ENCODE data around the gene MPPED2. TPM values are rescaled to one million over a fixed set of nuclear protein-coding genes. Genes with fewer than 3 reads are reported as not detected.
A peak's percentile ranks its signal among the peaks of the same experiment; 100 is the strongest.
"Not testable (repeated sequence)": the region's sequence is repeated elsewhere in the genome, so short reads cannot be mapped to it uniquely, and the experiment has no call there.

MPPED2 gene
- total and polyA plus RNA-seq, 2 experiments from 2014 or later = 7.0 to 7.6 TPM

DNA sequence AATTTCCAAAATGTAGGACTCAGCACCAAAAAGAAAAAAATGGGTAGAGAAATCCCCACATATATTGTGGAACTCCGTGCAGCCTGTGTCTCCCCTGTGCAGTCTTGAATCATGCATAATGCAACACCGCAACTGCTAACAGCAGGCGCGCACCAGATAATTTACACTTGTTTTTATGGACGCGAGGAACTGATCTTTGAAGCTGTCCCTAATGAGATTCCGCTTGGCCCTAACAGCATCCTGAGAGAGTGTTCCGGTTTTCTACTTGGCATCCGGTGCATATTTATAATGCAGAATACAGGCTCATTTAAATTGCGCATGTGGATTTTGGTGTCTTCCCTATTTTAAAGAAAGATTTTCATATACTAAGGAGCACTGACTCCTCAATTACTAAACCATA, 21.1 kb downstream of the MPPED2 start:
- H3K4me2 ChIP-seq = no peak overlapping the region
- TF ChIP-seq EZH2 (IDR thresholded peaks at IDR 0.05; ENCODE audit: borderline replicate concordance) (no peak), EZH2phosphoT487 (IDR thresholded peaks at IDR 0.05; ENCODE audit: low read depth, severe bottlenecking, unreplicated experiment) (no peak)
- TF ChIP-seq, protein P1, sequence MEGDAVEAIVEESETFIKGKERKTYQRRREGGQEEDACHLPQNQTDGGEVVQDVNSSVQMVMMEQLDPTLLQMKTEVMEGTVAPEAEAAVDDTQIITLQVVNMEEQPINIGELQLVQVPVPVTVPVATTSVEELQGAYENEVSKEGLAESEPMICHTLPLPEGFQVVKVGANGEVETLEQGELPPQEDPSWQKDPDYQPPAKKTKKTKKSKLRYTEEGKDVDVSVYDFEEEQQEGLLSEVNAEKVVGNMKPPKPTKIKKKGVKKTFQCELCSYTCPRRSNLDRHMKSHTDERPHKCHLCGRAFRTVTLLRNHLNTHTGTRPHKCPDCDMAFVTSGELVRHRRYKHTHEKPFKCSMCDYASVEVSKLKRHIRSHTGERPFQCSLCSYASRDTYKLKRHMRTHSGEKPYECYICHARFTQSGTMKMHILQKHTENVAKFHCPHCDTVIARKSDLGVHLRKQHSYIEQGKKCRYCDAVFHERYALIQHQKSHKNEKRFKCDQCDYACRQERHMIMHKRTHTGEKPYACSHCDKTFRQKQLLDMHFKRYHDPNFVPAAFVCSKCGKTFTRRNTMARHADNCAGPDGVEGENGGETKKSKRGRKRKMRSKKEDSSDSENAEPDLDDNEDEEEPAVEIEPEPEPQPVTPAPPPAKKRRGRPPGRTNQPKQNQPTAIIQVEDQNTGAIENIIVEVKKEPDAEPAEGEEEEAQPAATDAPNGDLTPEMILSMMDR (IDR thresholded peaks at IDR 0.05; ENCODE audit: poor library complexity) = no peak
- H3K4me1 ChIP-seq (ENCODE audit: insufficient read depth) = peaks cover 23% of the 10 kb centered on the region
- no peaks in the 10 kb centered on the region for H3K79me2 ChIP-seq
- no peaks in the 10 kb centered on the region for H3K9me3 ChIP-seq (ENCODE audit: low read depth)
- H3K27ac ChIP-seq = no peak overlapping the region
- DNase-seq (ENCODE audit: low spot score) = no peak
- H4K20me1 ChIP-seq (ENCODE audit: insufficient read depth, poor library complexity, severe bottlenecking) = no peaks in the 10 kb centered on the region
- no peaks in the 10 kb centered on the region for H3K9me2 ChIP-seq (replicated peaks; ENCODE audit: insufficient read depth)
- 89% methylated on average over 10 of the region's 10 CpGs for WGBS (ENCODE audit: low lambda C conversion rate, missing lambda C conversion rate)
- no peaks in the 10 kb centered on the region for H3K36me3 ChIP-seq (replicated peaks; ENCODE audit: insufficient read depth, low read depth)
- no peak overlapping the region for H3K4me3 ChIP-seq
- no peak overlapping the region for H2AFZ ChIP-seq
- no peaks in the 10 kb centered on the region for H3K27me3 ChIP-seq

DNA sequence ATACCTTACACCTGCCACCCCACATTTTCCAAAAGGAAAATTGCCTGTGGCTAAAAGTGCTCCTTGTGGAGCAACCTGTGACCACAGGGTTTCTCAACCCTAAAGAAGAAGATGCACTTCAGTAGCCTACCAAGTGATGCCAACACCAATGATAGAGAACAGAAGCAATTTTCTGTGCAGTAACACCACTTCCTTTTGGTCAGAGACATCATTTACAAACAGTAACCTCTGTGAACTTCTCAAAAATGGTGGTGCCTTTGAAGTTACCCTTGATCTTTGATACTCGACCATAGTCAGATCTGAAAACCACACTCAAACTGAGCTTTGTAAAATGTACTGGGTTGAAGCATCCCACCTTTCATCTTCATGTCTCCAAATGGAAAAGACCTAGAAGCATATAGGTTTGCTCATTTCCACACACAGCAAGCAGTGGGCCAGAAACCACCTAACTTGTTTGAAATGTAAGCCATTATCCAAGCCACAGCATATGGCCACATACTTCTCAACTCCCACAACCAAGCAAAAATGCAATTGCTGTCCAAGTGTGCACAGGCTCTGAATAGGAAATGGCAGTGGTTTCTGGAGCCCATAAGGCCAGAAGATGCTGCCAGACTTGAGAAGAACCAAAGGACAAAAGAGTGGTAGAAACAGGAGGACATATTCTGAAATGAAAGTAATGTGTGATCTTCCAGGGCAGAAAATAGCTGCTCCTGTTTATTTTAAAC, 24.3 kb downstream of the MPPED2 start:
- no peak overlapping the region for H2AFZ ChIP-seq
- H3K9me2 ChIP-seq (replicated peaks; ENCODE audit: insufficient read depth) = no peaks in the 10 kb centered on the region
- H4K20me1 ChIP-seq (ENCODE audit: insufficient read depth, poor library complexity, severe bottlenecking) = no peaks in the 10 kb centered on the region
- DNase-seq (ENCODE audit: low spot score) = no peak
- TF ChIP-seq, protein P1 (IDR thresholded peaks at IDR 0.05; ENCODE audit: poor library complexity) = no peak
- TF ChIP-seq EZH2phosphoT487 (IDR thresholded peaks at IDR 0.05; ENCODE audit: low read depth, severe bottlenecking, unreplicated experiment) (no peak), EZH2 (IDR thresholded peaks at IDR 0.05; ENCODE audit: borderline replicate concordance) (no peak)
- no peak overlapping the region for H3K27ac ChIP-seq
- H3K4me2 ChIP-seq = no peak overlapping the region
- no peaks in the 10 kb centered on the region for H3K9me3 ChIP-seq (ENCODE audit: low read depth)
- 96% methylated on average over 1 of the region's 1 CpG for WGBS (ENCODE audit: low lambda C conversion rate, missing lambda C conversion rate)
- H3K4me3 ChIP-seq = no peak overlapping the region
- H3K36me3 ChIP-seq (replicated peaks; ENCODE audit: insufficient read depth, low read depth) = no peaks in the 10 kb centered on the region
- H3K4me1 ChIP-seq (ENCODE audit: insufficient read depth) = peaks cover 4% of the 10 kb centered on the region
- no peaks in the 10 kb centered on the region for H3K79me2 ChIP-seq
- H3K27me3 ChIP-seq = no peaks in the 10 kb centered on the region

GRCh38 chr11:30560206-30561106, 25.7 kb downstream of the MPPED2 start:
- H3K36me3 ChIP-seq (replicated peaks; ENCODE audit: insufficient read depth, low read depth) = no peaks in the 10 kb centered on the region

DNA sequence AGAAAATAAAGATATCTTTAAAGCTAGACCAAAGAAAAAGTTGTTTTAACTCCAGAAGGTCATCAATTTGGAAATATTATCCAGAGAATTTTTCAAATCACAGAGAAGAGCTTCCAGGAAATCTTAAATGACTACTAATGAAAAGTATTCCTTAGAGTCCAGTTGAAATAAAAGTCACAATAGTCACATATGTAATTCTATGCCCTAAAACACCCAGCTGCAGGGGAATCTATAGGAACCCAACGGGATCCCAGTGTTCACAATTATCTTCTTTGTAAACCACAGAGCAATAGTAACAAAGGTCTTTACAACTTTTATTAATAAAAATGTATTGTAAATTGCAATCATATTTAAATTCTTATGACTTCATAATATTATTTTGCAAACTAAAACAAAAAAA, 27.1 kb downstream of the MPPED2 start:
- TF ChIP-seq, protein P1 (IDR thresholded peaks at IDR 0.05; ENCODE audit: poor library complexity) = no peak
- TF ChIP-seq EZH2 (IDR thresholded peaks at IDR 0.05; ENCODE audit: borderline replicate concordance) = no peak
- TF ChIP-seq EZH2phosphoT487 (IDR thresholded peaks at IDR 0.05; ENCODE audit: low read depth, severe bottlenecking, unreplicated experiment) = no peak

More at GRCh38 chr11:30560206-30561106, 25.7 kb downstream of the MPPED2 start:
- H3K27ac ChIP-seq = peak overlapping the region; percentile 1
- no peak overlapping the region for H3K4me3 ChIP-seq
- H4K20me1 ChIP-seq (ENCODE audit: insufficient read depth, poor library complexity, severe bottlenecking) = no peaks in the 10 kb centered on the region
- H3K9me3 ChIP-seq (ENCODE audit: low read depth) = no peaks in the 10 kb centered on the region
- no peak for TF ChIP-seq EZH2phosphoT487 (IDR thresholded peaks at IDR 0.05; ENCODE audit: low read depth, severe bottlenecking, unreplicated experiment)
- no peak for TF ChIP-seq EZH2 (IDR thresholded peaks at IDR 0.05; ENCODE audit: borderline replicate concordance)
- no peak for DNase-seq (ENCODE audit: low spot score)
- H3K79me2 ChIP-seq = no peaks in the 10 kb centered on the region
- H3K4me2 ChIP-seq = peak overlapping the region; percentile 64
- no peaks in the 10 kb centered on the region for H3K27me3 ChIP-seq
- H3K9me2 ChIP-seq (replicated peaks; ENCODE audit: insufficient read depth) = no peaks in the 10 kb centered on the region
- peak overlapping the region; percentile 5 for H2AFZ ChIP-seq
- H3K4me1 ChIP-seq (ENCODE audit: insufficient read depth) = no peaks in the 10 kb centered on the region
- 38% methylated on average over 7 of the region's 7 CpGs for WGBS (ENCODE audit: low lambda C conversion rate, missing lambda C conversion rate)

DNA sequence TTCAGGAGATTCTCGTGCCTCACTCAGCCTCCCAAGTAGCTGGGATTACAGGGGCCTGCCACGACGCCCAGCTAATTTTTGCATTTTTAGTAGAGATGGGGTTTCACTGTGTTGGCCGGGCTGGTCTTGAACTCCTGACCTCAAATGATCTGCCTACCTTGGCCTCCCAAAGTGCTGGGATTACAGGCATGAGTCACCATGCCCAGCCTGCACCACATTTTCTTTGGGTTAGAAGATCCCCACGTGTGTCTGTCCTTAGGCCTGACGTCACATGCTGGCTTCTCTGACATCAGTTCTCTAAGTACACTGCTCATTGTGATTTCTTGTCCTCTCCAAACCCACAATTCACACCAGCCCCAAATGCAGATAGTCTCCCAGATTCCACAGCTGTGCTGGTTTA, 31.6 kb downstream of the MPPED2 start:
- whole genome bisulfite sequencing (ENCODE audit: low lambda C conversion rate, missing lambda C conversion rate) = 87% methylated on average over 6 of the region's 6 CpGs
- H3K9me3 ChIP-seq (ENCODE audit: low read depth); H3K4me2 ChIP-seq; H3K4me3 ChIP-seq; DNase-seq (ENCODE audit: low spot score); H3K4me1 ChIP-seq (ENCODE audit: insufficient read depth); H3K9me2 ChIP-seq (replicated peaks; ENCODE audit: insufficient read depth); H2AFZ ChIP-seq; H3K27me3 ChIP-seq; H4K20me1 ChIP-seq (ENCODE audit: insufficient read depth, poor library complexity, severe bottlenecking); H3K79me2 ChIP-seq; H3K36me3 ChIP-seq (replicated peaks; ENCODE audit: insufficient read depth, low read depth); H3K27ac ChIP-seq: not testable (repeated sequence)

More for the DNA sequence above, 27.1 kb downstream of the MPPED2 start:
- no peaks in the 10 kb centered on the region for H3K79me2 ChIP-seq
- H3K9me2 ChIP-seq (replicated peaks; ENCODE audit: insufficient read depth) = no peaks in the 10 kb centered on the region
- no peak overlapping the region for H2AFZ ChIP-seq
- H3K4me2 ChIP-seq = no peak overlapping the region
- no peaks in the 10 kb centered on the region for H3K27me3 ChIP-seq
- no peaks in the 10 kb centered on the region for H3K9me3 ChIP-seq (ENCODE audit: low read depth)
- H4K20me1 ChIP-seq (ENCODE audit: insufficient read depth, poor library complexity, severe bottlenecking) = no peaks in the 10 kb centered on the region
- no peak overlapping the region for H3K27ac ChIP-seq
- WGBS (ENCODE audit: low lambda C conversion rate, missing lambda C conversion rate) = 73% methylated on average over 1 of the region's 1 CpG
- no peaks in the 10 kb centered on the region for H3K4me1 ChIP-seq (ENCODE audit: insufficient read depth)
- no peak overlapping the region for H3K4me3 ChIP-seq
- no peak for DNase-seq (ENCODE audit: low spot score)
- H3K36me3 ChIP-seq (replicated peaks; ENCODE audit: insufficient read depth, low read depth) = no peaks in the 10 kb centered on the region

All from hepatocyte (in vitro differentiated cells).